GM21529 (cell line): ENCODE data around the gene PSME1.

Experiments used
- ATAC-seq: cut with Tn5 transposase; IDR thresholded peaks from one replicate; pipeline ENCODE4 v1.9.1; 2021; ENCODE audit not compliant: unreplicated experiment

The PSME1 gene

GRCh38 chr14:24186831-24187538 lies 51.0 kb downstream of the PSME1 start:
- no peak for ATAC-seq

- no peak for ATAC-seq
These were observed 51.5 kb downstream of the PSME1 start for GRCh38 chr14:24187539-24187915.
